ENCODE results near the gene B4GALT7.
"Not testable (repeated sequence)": the region's sequence is repeated elsewhere in the genome, so short reads cannot be mapped to it uniquely, and the experiment has no call there.

Gene B4GALT7, protein sequence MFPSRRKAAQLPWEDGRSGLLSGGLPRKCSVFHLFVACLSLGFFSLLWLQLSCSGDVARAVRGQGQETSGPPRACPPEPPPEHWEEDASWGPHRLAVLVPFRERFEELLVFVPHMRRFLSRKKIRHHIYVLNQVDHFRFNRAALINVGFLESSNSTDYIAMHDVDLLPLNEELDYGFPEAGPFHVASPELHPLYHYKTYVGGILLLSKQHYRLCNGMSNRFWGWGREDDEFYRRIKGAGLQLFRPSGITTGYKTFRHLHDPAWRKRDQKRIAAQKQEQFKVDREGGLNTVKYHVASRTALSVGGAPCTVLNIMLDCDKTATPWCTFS

GRCh38 chr5:177599731-177600507, at the start of gene B4GALT7:
TSS of gene B4GALT7 (plus strand) at chr5:177600132. CDS start at chr5:177600211, 79 bp downstream.
- DNase-seq, result peak; percentile 75

DNA sequence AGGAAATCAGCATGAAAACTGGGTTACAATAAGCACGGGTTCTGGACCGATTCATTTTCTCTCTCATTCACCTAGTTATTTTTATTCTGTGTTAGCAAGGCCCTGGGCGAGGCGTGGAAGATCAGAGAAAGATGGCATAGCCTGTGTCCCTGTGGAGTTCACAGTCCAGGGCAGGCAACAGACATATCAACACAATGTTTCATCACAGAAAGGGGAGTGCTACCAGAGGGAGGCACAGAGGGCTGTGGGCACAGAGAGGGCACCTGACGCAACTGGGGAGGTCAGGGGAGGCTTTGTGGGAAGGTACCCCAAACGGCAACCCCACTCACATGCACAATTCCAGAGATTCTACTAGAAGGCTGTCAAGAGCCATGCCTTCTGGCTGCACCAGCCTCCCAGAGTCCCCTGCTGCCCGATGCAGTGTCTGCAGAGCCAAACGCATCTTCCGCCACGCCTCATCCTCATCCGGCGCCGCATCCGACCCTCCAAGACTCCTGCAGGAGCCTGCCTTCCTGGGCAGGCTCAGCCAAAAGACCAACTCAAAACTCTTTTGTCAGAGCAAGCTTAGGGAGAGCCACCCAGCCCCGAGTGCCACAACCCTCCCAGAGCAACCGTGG, 47.0 kb upstream of the B4GALT7 start:
- peak; percentile 25 for DNase-seq

DNA sequence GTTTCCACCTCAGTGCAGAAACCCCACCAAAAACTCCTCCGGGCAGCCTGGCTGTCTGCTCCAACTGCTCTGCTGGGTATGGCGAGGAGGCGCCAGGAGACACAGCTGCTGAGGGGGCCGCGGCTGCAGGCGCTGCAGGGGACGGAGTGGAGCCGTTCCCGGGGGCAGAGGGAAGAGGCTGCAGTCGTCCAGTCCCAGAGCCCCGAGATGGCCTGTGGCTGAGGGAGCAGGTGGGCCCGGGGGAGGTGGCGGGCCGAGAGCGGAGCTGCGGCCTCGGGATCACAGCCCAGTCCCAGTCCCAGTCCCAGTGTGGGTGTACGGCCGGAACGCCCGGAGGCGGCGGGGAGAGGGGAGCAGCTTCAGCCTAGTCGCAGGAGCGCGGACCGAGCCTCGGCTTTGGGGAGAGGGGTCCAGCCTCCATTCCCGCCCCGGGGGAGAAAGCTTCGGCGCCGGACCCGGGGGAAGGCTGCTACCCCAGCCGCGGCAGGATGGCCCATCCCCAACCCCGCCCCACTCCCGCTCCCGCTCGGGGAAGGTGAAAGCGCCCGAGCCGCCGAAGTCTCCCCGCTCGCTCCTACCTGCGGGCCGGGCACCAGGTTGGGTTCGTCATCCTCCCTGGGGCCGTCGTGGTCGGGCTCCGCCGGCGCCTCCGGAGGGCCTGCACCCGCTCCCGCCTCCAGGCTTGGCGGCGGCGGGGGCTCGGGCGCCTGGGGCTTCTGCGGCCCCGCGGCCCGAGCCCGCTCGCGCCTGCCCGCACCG, 46.1 kb upstream of the B4GALT7 start:
- DNase-seq, result no peak

GRCh38 chr5:177554474-177555111, 45.3 kb upstream of the B4GALT7 start, which contains the start of gene FAM193B:
TSS of gene FAM193B (minus strand) at chr5:177554563. CDS start at chr5:177554458, 105 bp downstream.
- DNase-seq, result peak; percentile 94

GRCh38 chr5:177555228-177555627, 44.7 kb upstream of the B4GALT7 start:
- no peak for DNase-seq

DNA sequence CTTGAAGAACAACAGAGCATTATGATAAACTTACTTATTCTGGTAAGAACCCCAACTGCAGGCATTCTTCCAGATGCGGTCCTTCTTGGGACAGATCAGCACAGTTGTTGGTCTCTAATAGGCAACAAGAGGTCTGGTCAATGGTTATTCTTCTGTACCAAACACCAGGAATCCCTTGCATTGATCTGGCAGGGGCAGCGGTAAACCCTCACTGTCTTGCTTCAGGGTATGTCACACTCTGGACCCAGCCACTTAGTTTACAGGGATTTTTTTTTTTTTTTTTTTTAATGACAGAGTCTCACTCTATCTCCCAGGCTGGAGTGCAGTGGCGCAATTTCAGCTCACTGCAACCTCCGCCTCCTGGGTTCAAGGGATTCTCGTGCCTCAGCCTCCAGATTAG, 44.3 kb upstream of the B4GALT7 start:
- no peak for DNase-seq

GRCh38 chr5:177557041-177557647, 42.8 kb upstream of the B4GALT7 start:
- no peak for DNase-seq

DNA sequence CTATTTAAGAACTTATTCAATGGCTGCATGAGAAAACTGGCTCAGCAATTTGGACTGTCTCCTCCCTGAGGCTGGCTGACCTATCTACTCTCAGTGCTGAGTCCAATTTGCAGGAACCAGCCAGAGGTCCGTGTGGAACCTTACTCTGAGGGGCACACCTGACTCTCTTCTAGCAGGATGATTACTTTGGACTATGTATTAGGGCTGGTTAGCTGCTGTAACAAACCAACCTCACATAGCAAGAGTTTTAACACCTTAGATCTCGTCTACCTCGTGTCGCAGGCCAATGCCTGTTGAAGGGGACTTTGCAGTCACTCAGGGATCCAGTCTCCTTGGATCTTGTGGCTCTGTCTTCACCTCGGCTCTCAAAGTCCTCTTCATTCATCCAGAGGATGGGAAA, 42.1 kb upstream of the B4GALT7 start:
- DNase-seq, result no peak

DNA sequence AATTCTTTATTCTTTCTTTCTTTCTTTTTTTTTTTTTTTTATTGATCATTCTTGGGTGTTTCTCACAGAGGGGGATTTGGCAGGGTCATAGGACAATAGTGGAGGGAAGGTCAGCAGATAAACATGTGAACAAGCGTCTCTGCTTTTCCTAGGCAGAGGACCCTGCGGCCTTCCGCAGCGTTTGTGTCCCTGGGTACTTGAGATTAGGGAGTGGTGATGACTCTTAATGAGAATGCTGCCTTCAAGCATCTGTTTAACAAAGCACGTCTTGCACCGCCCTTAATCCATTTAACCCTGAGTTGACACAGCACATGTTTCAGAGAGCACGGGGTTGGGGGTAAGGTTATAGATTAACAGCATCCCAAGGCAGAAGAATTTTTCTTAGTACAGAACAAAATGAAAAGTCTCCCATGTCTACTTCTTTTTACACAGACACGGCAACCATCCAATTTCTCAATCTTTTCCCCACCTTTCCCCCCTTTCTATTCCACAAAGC, 40.4 kb upstream of the B4GALT7 start:
- DNase-seq, result not testable (repeated sequence)

DNA sequence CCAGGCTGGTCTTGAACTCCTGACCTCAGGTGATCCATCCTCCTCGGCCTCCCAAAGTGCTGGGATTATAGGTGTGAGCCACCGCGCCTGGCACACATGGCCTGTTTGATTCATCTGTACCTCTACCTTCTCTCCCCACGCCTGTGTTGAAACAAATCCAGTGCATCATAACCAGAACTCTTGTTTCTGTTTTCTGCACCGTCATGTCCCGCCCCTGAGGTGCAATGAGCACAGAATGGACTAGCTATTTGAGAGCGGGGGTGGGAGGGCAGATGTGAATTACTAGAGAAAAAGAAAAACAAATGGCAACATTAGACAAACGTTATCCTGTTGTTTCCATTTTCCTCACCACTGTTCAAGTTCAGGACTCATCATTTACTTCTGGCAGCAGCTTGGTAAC, 34.9 kb upstream of the B4GALT7 start:
- no peak for DNase-seq

DNA sequence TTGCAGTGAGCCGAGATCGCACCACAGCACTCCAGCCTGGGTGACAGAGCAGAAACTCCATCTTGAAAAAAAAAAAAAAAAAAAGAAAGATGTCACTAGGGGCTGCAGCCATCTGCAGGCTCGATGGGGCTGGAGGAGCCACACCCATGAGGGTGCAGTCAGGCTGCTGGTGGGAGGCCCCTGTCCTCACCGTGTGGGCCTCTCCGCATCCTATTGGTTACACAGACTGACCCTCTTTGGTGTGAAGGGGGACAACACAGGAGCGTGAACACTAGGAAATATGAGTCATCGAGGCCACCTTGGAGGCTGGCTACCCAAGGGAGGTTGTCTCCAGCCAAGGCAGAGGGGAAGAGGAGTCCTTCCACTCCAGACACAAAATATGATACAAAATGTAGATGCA, 31.6 kb upstream of the B4GALT7 start:
- DNase-seq, result no peak

DNA sequence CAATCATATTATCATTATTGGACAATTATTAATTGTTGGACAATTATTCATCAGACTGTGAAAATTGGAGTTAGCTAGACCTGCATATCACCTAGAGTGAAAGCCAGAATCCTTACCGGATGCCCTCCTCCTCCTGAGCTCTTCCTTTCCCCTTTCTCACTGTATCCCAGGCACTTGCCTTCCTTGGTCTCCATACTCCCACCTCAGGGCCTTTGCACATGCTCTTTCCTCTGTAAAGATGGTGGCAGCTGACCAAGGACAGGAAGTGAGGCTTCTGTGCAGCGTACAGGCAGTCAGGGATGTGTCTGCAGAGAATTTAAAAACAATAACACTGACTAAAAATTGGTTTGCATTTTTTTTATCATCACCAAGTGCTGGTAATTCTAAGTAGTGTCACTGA, 30.0 kb upstream of the B4GALT7 start:
- DNase-seq, result no peak

- no peak for DNase-seq
Measured at GRCh38 chr5:177575488-177575887, 24.4 kb upstream of the B4GALT7 start.

GRCh38 chr5:177576169-177576568, 23.8 kb upstream of the B4GALT7 start:
- peak; percentile 23 for DNase-seq

GRCh38 chr5:177578316-177578715, 21.6 kb upstream of the B4GALT7 start:
- DNase-seq, result no peak

- no peak for DNase-seq
Measured at GRCh38 chr5:177588413-177588909, 11.5 kb upstream of the B4GALT7 start.

- DNase-seq, result no peak
Measured at GRCh38 chr5:177590406-177590805, 9.5 kb upstream of the B4GALT7 start.

DNA sequence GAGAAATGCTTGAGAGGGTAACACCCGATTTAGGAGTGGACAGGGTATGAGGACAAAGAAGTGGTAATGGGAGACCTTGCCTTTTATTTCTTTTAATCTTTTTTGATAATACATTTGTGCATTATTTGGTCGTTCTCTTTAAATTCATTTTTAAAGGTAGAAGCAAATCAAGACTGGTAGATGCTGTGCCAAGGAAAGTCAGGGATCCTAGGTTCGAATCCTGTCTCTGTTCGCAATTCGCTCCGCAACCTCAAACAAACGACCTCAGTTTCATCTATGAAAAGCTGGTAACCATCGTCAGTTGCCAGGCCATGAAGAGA, 8.3 kb upstream of the B4GALT7 start:
- no peak for DNase-seq

GRCh38 chr5:177592010-177592834, 7.7 kb upstream of the B4GALT7 start, which contains the start of gene TMED9:
TSS of gene TMED9 (plus strand) at chr5:177592203. CDS start at chr5:177592215, 12 bp downstream.
- DNase-seq, result peak; percentile 80

- DNase-seq, result no peak
Measured at GRCh38 chr5:177592905-177593304, 7.0 kb upstream of the B4GALT7 start.

- DNase-seq, result no peak
Measured at GRCh38 chr5:177593511-177593910, 6.4 kb upstream of the B4GALT7 start.
